Liver (tissue), 9 donors: ENCODE data around the gene SNCB. TPM values are rescaled to one million over a fixed set of nuclear protein-coding genes. Genes with fewer than 3 reads are reported as not detected.

ENCODE experiments used
- DNase-seq: peaks from one replicate; pipeline ENCODE4 v3.0.0-alpha.2; 2017; ENCODE audit warnings: low spot score
- H3K27ac ChIP-seq, 2 donors: one replicate each; pipeline ENCODE4 v1.7.0; 2013; ENCODE audit warnings: inconsistent platforms in 2 of 2, low read length in 2 of 2, control low read depth in 1 of 2, low read depth in 1 of 2, mild to moderate bottlenecking in 1 of 2
- H3K27me3 ChIP-seq, 4 donors: one replicate each; pipeline versions ENCODE4 v1.6.1 to v1.7.0; 2013; ENCODE audit warnings: low read length in 3 of 4, inconsistent platforms in 1 of 4, mild to moderate bottlenecking in 1 of 4, moderate library complexity in 1 of 4; ENCODE audit not compliant: control insufficient read depth in 4 of 4, insufficient read depth in 4 of 4
- H3K36me3 ChIP-seq, 4 donors: one replicate each; pipeline versions ENCODE4 v1.6.1 to v1.7.0; 2013; ENCODE audit warnings: low read length in 3 of 4, mild to moderate bottlenecking in 3 of 4, low read depth in 1 of 4, moderate library complexity in 1 of 4; ENCODE audit not compliant: control insufficient read depth in 4 of 4, insufficient read depth in 3 of 4
- H3K4me1 ChIP-seq, 4 donors: one replicate each; pipeline versions ENCODE4 v1.6.1 to v1.7.0; 2013; ENCODE audit warnings: low read length in 3 of 4, mild to moderate bottlenecking in 3 of 4, moderate library complexity in 1 of 4; ENCODE audit not compliant: control insufficient read depth in 4 of 4, insufficient read depth in 4 of 4
- H3K4me3 ChIP-seq, 3 donors: one replicate each; pipeline versions ENCODE4 v1.6.1 to v1.7.0; 2013; ENCODE audit warnings: low read length in 3 of 3, control low read depth in 1 of 3, low read depth in 1 of 3, mild to moderate bottlenecking in 1 of 3
- H3K9ac ChIP-seq, 2 donors: one replicate each; pipeline ENCODE4 v1.7.0; 2013; ENCODE audit warnings: low read length in 2 of 2, mild to moderate bottlenecking in 2 of 2, moderate library complexity in 2 of 2, control low read depth in 1 of 2, low read depth in 1 of 2
- H3K9me3 ChIP-seq, 4 donors: one replicate each; pipeline versions ENCODE4 v1.6.1 to v1.7.0; 2013; ENCODE audit warnings: low read length in 3 of 4; ENCODE audit not compliant: control insufficient read depth in 4 of 4
- ATF3 ChIP-seq: IDR thresholded peaks from 2 replicates; pipeline ENCODE4 v1.6.1; 2016; ENCODE audit warnings: antibody characterized with exemption
- EGR1 ChIP-seq, 2 donors: IDR thresholded peaks; 2 replicates each; pipeline ENCODE4 v1.6.1; 2016 to 2018; ENCODE audit warnings: antibody characterized with exemption in 2 of 2, low read depth in 2 of 2
- FOXA1 ChIP-seq: IDR thresholded peaks from 2 replicates; pipeline ENCODE4 v1.6.1; 2016; ENCODE audit warnings: antibody characterized with exemption
- FOXA2 ChIP-seq: IDR thresholded peaks from 2 replicates; pipeline ENCODE4 v1.6.1; 2016; ENCODE audit warnings: antibody characterized with exemption
- GABPA ChIP-seq, 2 donors: IDR thresholded peaks in 1 of 2; conservative IDR thresholded peaks in 1 of 2; 2 replicates each; pipeline ENCODE4 v1.6.1; 2016; ENCODE audit warnings: antibody characterized with exemption in 2 of 2, mild to moderate bottlenecking in 1 of 2, moderate library complexity in 1 of 2
- HNF4A ChIP-seq, 2 donors: conservative IDR thresholded peaks; 2 replicates each; pipeline ENCODE4 v1.6.1; 2016; ENCODE audit warnings: antibody characterized with exemption in 2 of 2, mild to moderate bottlenecking in 2 of 2
- HNF4G ChIP-seq: IDR thresholded peaks from 2 replicates; pipeline ENCODE4 v1.6.1; 2016; ENCODE audit warnings: antibody characterized with exemption
- JUND ChIP-seq, 2 donors: IDR thresholded peaks; 2 replicates each; pipeline ENCODE4 v1.6.1; 2016; ENCODE audit warnings: antibody characterized with exemption in 2 of 2
- NR2F2 ChIP-seq: IDR thresholded peaks from 2 replicates; pipeline ENCODE4 v1.6.1; 2016; ENCODE audit warnings: antibody characterized with exemption
- RAD21 ChIP-seq, 2 donors: IDR thresholded peaks; 2 replicates each; pipeline ENCODE4 v1.6.1; 2016; ENCODE audit warnings: antibody characterized with exemption in 2 of 2, mild to moderate bottlenecking in 2 of 2
- RXRA ChIP-seq, 2 donors: IDR thresholded peaks; 2 replicates each; pipeline ENCODE4 v1.6.1; 2017 to 2018; ENCODE audit warnings: antibody characterized with exemption in 2 of 2, mild to moderate bottlenecking in 1 of 2
- SP1 ChIP-seq: IDR thresholded peaks from 2 replicates; pipeline ENCODE4 v1.6.1; 2018; ENCODE audit warnings: antibody characterized with exemption, mild to moderate bottlenecking
- TAF1 ChIP-seq: conservative IDR thresholded peaks from 2 replicates; pipeline ENCODE4 v1.6.1; 2016; ENCODE audit warnings: antibody characterized with exemption, mild to moderate bottlenecking
- YY1 ChIP-seq: IDR thresholded peaks from 2 replicates; pipeline ENCODE4 v1.6.1; 2016; ENCODE audit warnings: antibody characterized with exemption, mild to moderate bottlenecking
- WGBS: extraction: QIAGEN DNeasy Blood & Tissue Kit; methylation state at CpG from one replicate; pipeline ENCODE4 v1.1.7; 2013; 5-methylcytosine and 5-hydroxymethylcytosine counted together
- polyA plus RNA-seq, 2 donors: library from polyadenylated mRNA; stranded (reverse) in 1 of 2; unstranded in 1 of 2; fragments of 200-250 nt in 1 of 2; fragments of >200 nt in 1 of 2; fragmentation: Nextera tagmentation in 1 of 2; extraction: Ambion mirVana in 1 of 2; gene quantifications; one replicate each; pipeline versions ENCODE4 v1.2.1 to v1.2.3, GENCODE V29; 2013 to 2015
- total RNA-seq, 2 donors: library from RNA; depleted of rRNA; stranded (reverse); fragments of >200 nt; gene quantifications; one replicate each; pipeline ENCODE4 v1.2.3, GENCODE V29; 2014
- TF ChIP-seq, protein P1 (sequence below): IDR thresholded peaks from 2 replicates; pipeline ENCODE4 v1.6.1; 2016; ENCODE audit warnings: antibody characterized with exemption
- TF ChIP-seq, protein P2 (sequence below): IDR thresholded peaks from 2 replicates; pipeline ENCODE4 v1.6.1; 2016; ENCODE audit warnings: antibody characterized with exemption, mild to moderate bottlenecking
- TF ChIP-seq, protein P3 (sequence below): IDR thresholded peaks from 2 replicates; pipeline ENCODE4 v1.6.1; 2016; ENCODE audit warnings: antibody characterized with exemption
- donor health status: healthy.
- donor health status: healthy.
- donor health status: healthy.
- donor health status: healthy.
- donor health status: healthy.

SNCB gene
- total and polyA plus RNA-seq, 4 donors, result not detected

DNA sequence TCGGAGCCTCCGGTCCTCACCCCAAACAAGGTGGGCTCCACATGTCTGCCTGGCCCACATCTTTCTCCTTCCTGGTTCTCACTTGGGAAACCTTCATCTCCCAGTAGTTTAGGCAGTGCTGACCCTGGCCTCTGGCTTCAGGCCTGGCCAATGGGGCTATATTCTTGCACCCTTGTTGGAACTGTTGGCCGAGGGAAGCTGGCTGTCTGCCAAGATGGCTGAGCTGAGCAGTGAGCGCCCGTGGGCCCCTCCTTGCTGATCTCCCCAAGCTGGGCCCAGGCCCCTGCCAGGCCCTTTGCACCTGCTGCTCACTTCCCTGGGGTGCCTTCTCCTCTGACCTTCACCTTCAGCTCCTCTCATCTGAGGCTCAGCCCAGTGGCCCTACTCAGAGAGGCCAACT, 48.2 kb upstream of the SNCB start:
- WGBS, result 84% methylated on average over 5 of the region's 5 CpGs

DNA sequence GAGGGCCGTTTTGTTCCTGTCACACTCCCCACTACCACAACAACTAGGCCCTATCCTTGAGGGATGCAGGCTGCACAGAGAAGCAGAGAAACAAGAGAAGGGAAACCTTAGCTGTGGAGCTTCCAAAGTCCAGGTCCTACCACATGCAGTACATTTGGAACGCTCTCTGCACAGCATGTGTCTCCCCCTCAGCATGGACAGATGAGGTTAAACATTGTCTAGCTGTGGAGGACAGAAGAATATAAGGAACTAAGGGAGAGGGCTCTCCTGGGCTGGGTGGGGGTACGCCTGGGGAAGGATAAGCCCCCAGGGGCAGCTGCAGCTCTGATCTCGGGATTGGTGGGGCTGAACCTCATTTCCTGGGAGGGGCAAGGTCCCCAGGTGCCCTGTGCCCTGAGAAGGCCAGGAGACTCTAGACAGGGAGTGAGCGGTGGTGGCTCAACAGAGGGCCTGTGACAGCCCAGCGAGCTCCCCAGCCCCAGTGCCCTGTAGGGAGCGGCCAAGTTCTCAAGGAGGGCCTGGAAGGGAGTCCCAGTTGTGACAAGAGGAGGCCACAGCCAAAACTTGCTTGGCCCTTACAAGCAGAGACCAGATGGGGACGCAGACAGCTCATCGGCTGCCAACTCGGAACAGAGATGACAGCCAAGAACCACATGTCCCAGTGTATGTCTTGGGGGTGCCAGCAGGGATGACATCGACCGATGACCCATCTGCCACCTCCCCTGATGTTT, 47.0 kb upstream of the SNCB start:
- no peak overlapping the region for H3K4me3 ChIP-seq
- DNase-seq, result no peak
- no peak overlapping the region for H3K27ac ChIP-seq
- no peak for TF ChIP-seq HNF4A (conservative IDR thresholded peaks at IDR 0.05)
- no peak for TF ChIP-seq ATF3
- no peak for TF ChIP-seq YY1
- TF ChIP-seq RAD21 (IDR thresholded peaks at IDR 0.05), result no peak
- no peak for TF ChIP-seq FOXA2
- TF ChIP-seq, protein P1, sequence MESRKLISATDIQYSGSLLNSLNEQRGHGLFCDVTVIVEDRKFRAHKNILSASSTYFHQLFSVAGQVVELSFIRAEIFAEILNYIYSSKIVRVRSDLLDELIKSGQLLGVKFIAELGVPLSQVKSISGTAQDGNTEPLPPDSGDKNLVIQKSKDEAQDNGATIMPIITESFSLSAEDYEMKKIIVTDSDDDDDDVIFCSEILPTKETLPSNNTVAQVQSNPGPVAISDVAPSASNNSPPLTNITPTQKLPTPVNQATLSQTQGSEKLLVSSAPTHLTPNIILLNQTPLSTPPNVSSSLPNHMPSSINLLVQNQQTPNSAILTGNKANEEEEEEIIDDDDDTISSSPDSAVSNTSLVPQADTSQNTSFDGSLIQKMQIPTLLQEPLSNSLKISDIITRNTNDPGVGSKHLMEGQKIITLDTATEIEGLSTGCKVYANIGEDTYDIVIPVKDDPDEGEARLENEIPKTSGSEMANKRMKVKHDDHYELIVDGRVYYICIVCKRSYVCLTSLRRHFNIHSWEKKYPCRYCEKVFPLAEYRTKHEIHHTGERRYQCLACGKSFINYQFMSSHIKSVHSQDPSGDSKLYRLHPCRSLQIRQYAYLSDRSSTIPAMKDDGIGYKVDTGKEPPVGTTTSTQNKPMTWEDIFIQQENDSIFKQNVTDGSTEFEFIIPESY, result no peak
- TF ChIP-seq, protein P2, sequence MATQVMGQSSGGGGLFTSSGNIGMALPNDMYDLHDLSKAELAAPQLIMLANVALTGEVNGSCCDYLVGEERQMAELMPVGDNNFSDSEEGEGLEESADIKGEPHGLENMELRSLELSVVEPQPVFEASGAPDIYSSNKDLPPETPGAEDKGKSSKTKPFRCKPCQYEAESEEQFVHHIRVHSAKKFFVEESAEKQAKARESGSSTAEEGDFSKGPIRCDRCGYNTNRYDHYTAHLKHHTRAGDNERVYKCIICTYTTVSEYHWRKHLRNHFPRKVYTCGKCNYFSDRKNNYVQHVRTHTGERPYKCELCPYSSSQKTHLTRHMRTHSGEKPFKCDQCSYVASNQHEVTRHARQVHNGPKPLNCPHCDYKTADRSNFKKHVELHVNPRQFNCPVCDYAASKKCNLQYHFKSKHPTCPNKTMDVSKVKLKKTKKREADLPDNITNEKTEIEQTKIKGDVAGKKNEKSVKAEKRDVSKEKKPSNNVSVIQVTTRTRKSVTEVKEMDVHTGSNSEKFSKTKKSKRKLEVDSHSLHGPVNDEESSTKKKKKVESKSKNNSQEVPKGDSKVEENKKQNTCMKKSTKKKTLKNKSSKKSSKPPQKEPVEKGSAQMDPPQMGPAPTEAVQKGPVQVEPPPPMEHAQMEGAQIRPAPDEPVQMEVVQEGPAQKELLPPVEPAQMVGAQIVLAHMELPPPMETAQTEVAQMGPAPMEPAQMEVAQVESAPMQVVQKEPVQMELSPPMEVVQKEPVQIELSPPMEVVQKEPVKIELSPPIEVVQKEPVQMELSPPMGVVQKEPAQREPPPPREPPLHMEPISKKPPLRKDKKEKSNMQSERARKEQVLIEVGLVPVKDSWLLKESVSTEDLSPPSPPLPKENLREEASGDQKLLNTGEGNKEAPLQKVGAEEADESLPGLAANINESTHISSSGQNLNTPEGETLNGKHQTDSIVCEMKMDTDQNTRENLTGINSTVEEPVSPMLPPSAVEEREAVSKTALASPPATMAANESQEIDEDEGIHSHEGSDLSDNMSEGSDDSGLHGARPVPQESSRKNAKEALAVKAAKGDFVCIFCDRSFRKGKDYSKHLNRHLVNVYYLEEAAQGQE, result no peak
- TF ChIP-seq SP1, result no peak
- no peaks in the 10 kb centered on the region for H3K9me3 ChIP-seq
- H3K4me1 ChIP-seq, result no peaks in the 10 kb centered on the region
- WGBS, result 78% methylated on average over 12 of the region's 12 CpGs
- peaks cover 2 to 12% (median 5%) of the 10 kb centered on the region in 4 donors for H3K27me3 ChIP-seq
- no peaks in the 10 kb centered on the region for H3K36me3 ChIP-seq
- no peak overlapping the region for H3K9ac ChIP-seq

More for the DNA sequence above, 48.2 kb upstream of the SNCB start:
- Histone ChIP-seq H3K27me3 (peaks cover 2 to 13% (median 7%) of the 10 kb centered on the region in 4 donors), H3K9ac (no peak overlapping the region), H3K27ac (no peak overlapping the region), H3K4me1 (no peaks in the 10 kb centered on the region), H3K4me3 (no peak overlapping the region), H3K9me3 (no peaks in the 10 kb centered on the region), H3K36me3 (no peaks in the 10 kb centered on the region)
- TF ChIP-seq NR2F2 (no peak), TAF1 (no peak), JUND (IDR thresholded peaks at IDR 0.05) (no peak), EGR1 (IDR thresholded peaks at IDR 0.05; ENCODE audit: low read depth in 2 of 2) (no peak), GABPA (IDR thresholded peaks at IDR 0.05 in 1 of 2, conservative IDR thresholded peaks at IDR 0.05 in 1 of 2) (no peak), RXRA (IDR thresholded peaks at IDR 0.05) (no peak), FOXA2 (no peak), HNF4G (no peak), FOXA1 (no peak)
- TF ChIP-seq, protein P1, result no peak
- TF ChIP-seq, protein P3, sequence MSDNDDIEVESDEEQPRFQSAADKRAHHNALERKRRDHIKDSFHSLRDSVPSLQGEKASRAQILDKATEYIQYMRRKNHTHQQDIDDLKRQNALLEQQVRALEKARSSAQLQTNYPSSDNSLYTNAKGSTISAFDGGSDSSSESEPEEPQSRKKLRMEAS, result no peak
- DNase-seq, result no peak
